Measurements from ENCODE around the gene NFKBIB. TPM values are rescaled to one million over a fixed set of nuclear protein-coding genes. Genes with fewer than 3 reads are reported as not detected.
A peak's percentile ranks its signal among the peaks of the same experiment; 100 is the strongest.

The NFKBIB gene
- total and polyA plus RNA-seq, 10 donors: 18.1 to 33.5 (median 23.1) TPM

DNA sequence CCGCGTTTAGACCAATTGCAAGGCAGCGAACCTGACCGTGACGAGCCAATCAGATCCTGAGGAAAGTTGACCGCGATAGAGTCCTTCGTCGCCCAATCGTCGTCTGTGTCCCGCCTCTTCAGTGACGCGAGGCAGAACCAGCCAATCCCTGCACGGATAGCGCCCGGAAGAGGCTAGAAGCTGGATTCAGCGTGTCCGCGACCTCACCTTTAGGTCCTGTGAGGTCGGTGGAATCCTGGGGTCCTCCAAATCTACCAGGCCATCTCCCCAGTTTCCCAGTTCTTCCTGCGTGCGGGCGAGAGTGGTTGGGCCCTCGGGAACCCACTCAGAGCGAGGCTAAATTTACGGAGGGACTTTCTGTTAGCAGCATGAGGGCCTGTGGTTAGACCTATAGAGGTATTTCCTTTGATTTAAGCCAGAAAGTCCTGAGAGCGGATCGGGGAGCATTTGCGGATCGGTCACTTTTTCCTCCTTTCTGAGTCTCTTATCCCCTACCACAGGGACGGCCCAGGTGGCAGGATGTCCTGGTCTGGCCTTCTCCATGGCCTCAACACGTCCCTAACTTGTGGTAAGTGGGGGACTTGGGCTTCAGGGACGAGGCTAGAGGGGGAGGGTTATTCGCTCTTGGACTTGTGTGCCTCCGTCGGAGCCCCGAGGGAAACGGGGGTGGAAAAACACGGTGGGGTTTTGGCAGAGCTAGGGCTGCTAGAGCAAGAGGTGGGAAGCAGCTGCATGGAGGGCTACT is 31.2 kb downstream of the NFKBIB start, which contains the start of gene MRPS12:
TSS of gene MRPS12 (plus strand) at position 169 of the 745 bp plus-strand sequence. CDS start at position 520, 351 bp downstream.
- DNase-seq: peak; percentile 98
- Histone ChIP-seq H3K27me3 (replicated peaks in 1 of 7) (no peaks in the 10 kb centered on the region), H3K9me3 (peaks cover 0 to 14% (median 10%) of the 10 kb centered on the region in 8 donors), H3K27ac (peak within 1 kb of the TSS; percentile 81 to 93 (median 88)), H3K4me1 (peaks cover 16 to 76% (median 40%) of the 10 kb centered on the region in 6 donors), H3K36me3 (peaks cover 0 to 41% (median 10%) of the 10 kb centered on the region in 6 donors), H3K4me3 (peak within 1 kb of the TSS; percentile 51 to 82 (median 72))
- whole genome bisulfite sequencing, 5 donors: 0 to 1% (median 1%) methylated on average over 25 to 40 of the region's 40 CpGs
- intact Hi-C loops (cut with DNase I; ENCODE audit: low total_unique reads): loop anchor here (10.0 kb wide), 1 partner anchor 296 kb away; no protein-coding TSS in a partner anchor
- TF ChIP-seq POLR2AphosphoS5 (IDR thresholded peaks at IDR 0.05): peak; percentile 78 to 93 (median 85)
- TF ChIP-seq POLR2A (IDR thresholded peaks at IDR 0.05): no peak

- Histone ChIP-seq H3K4me3 (peak overlapping the region; percentile 51 to 82 (median 72)), H3K9me3 (peaks cover 0 to 14% (median 10%) of the 10 kb centered on the region in 8 donors), H3K27ac (peak overlapping the region in 7 of 8 donors; percentile 81 to 93 (median 88)), H3K36me3 (peaks cover 0 to 37% (median 10%) of the 10 kb centered on the region in 6 donors), H3K27me3 (replicated peaks in 1 of 7) (no peaks in the 10 kb centered on the region), H3K4me1 (peaks cover 16 to 73% (median 40%) of the 10 kb centered on the region in 6 donors)
- WGBS, 5 donors: 24 to 46% (median 35%) methylated on average over 8 of the region's 8 CpGs
- TF ChIP-seq CTCF (IDR thresholded peaks at IDR 0.05 in 8 of 11, conservative IDR thresholded peaks at IDR 0.05 in 3 of 11) (no peak), POLR2AphosphoS5 (IDR thresholded peaks at IDR 0.05) (no peak), POLR2A (IDR thresholded peaks at IDR 0.05) (no peak)
- DNase-seq: no peak
- intact Hi-C loops (cut with DNase I; ENCODE audit: low total_unique reads): loop anchor here (10.0 kb wide), 1 partner anchor 297 kb away; no protein-coding TSS in a partner anchor
These were observed 31.7 kb downstream of the NFKBIB start for GRCh38 chr19:38931521-38931793.

DNA sequence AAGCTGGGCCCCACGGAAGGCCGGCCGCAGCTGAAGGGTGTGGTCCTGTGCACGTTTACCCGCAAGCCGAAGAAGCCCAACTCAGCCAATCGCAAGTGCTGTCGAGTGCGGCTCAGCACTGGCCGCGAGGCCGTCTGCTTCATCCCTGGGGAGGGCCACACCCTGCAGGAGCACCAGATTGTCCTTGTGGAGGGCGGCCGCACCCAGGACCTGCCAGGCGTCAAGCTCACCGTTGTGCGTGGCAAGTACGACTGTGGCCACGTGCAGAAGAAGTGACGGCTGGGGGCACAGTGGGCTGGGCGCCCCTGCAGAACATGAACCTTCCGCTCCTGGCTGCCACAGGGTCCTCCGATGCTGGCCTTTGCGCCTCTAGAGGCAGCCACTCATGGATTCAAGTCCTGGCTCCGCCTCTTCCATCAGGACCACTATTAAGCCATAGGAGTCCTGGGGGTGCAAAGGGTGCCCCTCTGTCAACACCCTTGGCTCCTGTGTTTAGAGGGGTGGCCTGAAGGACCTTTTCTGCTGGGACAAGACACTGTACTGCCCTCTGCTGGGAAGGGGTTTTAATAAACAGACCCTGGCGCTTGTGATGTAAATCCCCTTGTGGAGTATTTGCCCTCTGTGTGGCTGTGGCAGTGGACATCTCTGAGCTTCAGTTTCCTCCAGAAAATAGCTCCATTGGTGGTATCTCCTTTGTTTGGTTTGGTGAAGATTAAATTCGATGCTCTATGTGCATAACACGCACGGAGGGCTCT is 32.8 kb downstream of the NFKBIB start:
- intact Hi-C loops (cut with DNase I; ENCODE audit: low total_unique reads): loop anchor here (10.0 kb wide), 1 partner anchor 298 kb away; no protein-coding TSS in a partner anchor
- TF ChIP-seq CTCF (IDR thresholded peaks at IDR 0.05 in 8 of 11, conservative IDR thresholded peaks at IDR 0.05 in 3 of 11): peak in 6 of 11 experiments; percentile 23 to 52 (median 37)
- no peak for TF ChIP-seq POLR2A (IDR thresholded peaks at IDR 0.05)
- no peak for TF ChIP-seq POLR2AphosphoS5 (IDR thresholded peaks at IDR 0.05)
- H3K36me3 ChIP-seq: peaks cover 0 to 37% (median 10%) of the 10 kb centered on the region in 6 donors

GRCh38 chr19:38933544-38933943 is 33.8 kb downstream of the NFKBIB start:
- Histone ChIP-seq H3K27me3 (replicated peaks in 1 of 7) (no peaks in the 10 kb centered on the region), H3K36me3 (peaks cover 0 to 37% (median 10%) of the 10 kb centered on the region in 6 donors), H3K4me1 (peaks cover 16 to 54% (median 35%) of the 10 kb centered on the region in 6 donors), H3K4me3 (no peak overlapping the region), H3K27ac (no peak overlapping the region), H3K9me3 (peaks cover 0 to 14% (median 10%) of the 10 kb centered on the region in 8 donors)
- TF ChIP-seq POLR2AphosphoS5 (IDR thresholded peaks at IDR 0.05): no peak
- TF ChIP-seq CTCF (IDR thresholded peaks at IDR 0.05 in 8 of 11, conservative IDR thresholded peaks at IDR 0.05 in 3 of 11): no peak
- TF ChIP-seq POLR2A (IDR thresholded peaks at IDR 0.05): no peak
- WGBS, 5 donors: 56 to 94% (median 92%) methylated on average over 4 of the region's 4 CpGs
- DNase-seq: no peak
- intact Hi-C loops (cut with DNase I; ENCODE audit: low total_unique reads): loop anchor here (10.0 kb wide), 1 partner anchor 299 kb away; no protein-coding TSS in a partner anchor

More for the DNA sequence above, 32.8 kb downstream of the NFKBIB start:
- DNase-seq: no peak
- Histone ChIP-seq H3K27ac (peak overlapping the region in 1 of 8 donors; percentile 4), H3K9me3 (peaks cover 0 to 14% (median 10%) of the 10 kb centered on the region in 8 donors), H3K4me3 (no peak overlapping the region), H3K4me1 (peaks cover 16 to 63% (median 40%) of the 10 kb centered on the region in 6 donors), H3K27me3 (replicated peaks in 1 of 7) (no peaks in the 10 kb centered on the region)
- WGBS, 5 donors: 86 to 88% (median 87%) methylated on average over 10 to 29 of the region's 29 CpGs

Measured in spleen (tissue), 11 donors.